GM21528 (cell line): ENCODE results near the gene FAM118B.
"Not testable (repeated sequence)": the region's sequence is repeated elsewhere in the genome, so short reads cannot be mapped to it uniquely, and the experiment has no call there.

Source experiments
- ATAC-seq: cut with Tn5 transposase; IDR thresholded peaks from one replicate; pipeline ENCODE4 v1.9.1; 2021; ENCODE audit warnings: mild to moderate bottlenecking, moderate library complexity; ENCODE audit not compliant: unreplicated experiment, low FRiP score

FAM118B gene

DNA sequence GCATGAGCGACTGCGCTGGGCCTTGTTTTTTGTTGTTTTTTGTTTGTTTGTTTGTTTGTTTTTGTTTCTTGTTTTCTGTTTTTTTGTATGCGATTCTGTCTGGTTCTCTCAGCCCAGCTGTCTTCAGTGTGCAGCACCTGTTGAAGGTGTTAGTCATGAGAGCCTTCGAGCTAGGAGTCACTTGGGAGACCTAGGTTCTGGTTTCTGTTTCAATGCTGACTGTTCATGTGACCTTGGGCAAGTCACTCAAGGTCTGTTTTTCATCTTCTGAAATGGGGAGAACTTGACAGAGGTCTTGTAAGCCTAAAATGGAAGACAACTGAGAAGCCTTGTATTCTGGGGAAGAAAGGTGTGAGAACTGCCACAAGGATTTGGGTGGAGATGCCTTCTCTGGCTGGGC, 94.1 kb downstream of the FAM118B start:
- ATAC-seq: peak; percentile 50

DNA sequence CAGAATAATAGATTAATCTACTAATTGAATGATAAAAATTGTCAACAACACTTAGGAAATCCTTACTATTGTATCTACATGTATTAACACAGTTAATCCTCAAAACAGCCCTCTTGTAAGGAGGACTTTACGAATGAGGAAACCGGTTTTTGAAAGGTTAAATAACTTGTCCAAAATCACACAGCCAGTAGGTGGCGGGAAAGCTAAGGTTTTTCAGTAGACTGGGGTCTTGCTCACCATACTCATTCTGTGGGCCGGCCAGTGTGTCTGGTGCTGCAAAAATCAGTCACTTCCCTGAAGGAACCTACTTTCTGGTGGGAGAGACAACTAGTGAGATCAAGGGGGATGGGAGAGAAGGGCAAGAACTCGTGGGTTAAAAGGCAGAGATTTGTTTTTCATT, 96.1 kb downstream of the FAM118B start:
- ATAC-seq: no peak

DNA sequence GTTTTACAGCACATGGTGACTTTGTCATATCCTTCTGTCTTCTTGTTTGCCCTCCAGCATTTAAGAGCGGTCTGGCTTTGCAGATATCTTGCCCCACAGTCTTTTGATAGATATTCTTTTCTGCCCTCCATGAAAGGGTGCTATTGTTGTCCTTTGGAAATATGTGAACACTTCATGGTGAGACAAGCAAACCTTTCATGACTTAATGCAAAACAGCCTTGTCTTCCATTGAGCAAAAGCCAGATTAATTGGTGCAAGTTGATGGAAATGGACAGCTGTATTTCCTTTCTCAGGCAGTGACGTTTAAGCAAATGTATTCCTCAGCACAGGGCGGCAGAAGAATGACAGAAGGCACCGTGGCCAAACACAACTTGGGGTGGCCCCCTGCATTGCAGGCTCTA, 96.7 kb downstream of the FAM118B start:
- ATAC-seq: no peak

DNA sequence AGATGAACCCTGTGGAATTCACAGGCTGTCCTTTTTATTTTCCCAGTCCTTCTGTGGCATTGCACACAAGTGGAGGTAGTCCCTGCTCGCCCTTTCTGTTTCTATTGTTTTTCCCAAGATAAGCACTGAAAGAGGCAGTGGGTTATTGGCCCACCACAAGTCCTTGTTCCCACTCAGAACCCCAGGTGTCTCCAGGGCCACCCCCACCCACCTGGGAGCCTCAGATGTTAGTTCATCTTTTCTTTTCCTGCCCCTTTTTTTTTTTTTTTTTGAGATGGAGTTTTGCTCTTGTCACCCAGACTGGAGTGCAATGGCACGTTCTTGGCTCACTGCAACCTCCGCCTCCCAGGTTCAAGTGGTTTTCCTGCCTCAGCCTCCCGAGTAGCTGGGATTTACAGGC, 97.2 kb downstream of the FAM118B start:
- not testable (repeated sequence) for ATAC-seq

DNA sequence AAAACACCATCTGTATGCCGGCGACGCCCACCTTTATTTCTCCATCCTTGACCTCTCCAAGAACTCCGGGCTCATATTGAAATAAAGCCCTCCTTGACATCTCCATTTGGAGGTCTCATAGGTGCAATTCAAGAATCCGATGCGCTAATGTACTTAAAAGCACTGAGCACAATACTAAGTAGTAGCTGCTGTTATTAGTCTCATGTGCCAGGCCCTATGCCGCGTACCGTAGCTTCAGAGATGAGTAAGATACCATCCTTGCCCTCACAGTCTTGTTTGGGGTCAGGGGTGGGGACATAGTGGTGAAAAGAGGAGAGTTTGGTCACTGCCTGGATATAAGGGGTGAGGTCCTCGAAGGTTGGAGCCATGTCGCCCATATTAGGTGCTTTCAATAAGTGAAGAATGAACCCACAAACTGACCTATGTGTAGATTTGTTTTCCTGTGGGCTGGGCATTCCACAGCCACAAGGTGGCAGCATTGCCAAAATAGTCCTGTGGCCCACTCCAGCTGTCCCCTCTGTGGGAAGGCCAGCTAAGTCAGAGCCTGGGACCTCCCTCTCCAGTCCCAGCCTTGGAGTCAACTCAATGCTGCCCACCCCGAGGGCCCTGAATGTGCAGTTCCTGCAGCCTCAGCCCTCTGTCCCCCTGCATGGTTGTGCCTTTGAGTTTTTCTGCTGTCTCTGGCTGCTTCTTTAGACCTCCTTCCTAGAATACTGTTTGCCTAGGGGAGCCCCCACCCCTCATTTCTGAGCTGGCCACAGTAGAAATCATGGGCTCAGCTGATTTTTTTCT, 98.8 kb downstream of the FAM118B start:
- peak; percentile 33 for ATAC-seq

DNA sequence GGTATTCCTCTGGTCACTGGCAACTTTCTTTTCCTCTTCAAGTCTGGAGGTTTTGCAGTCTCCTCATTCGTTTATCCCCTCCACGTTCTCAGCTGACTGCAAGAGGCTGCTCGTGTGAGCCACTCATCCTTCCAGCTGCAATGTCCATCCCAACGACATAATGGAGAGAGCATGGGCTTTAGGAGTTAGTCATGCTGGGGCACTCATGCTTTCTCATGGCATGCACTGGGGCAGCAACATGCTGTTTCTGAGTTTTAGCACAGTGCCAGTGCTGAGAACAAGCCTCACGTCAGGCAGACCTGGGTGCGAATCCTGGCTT, 99.4 kb downstream of the FAM118B start:
- ATAC-seq: no peak

DNA sequence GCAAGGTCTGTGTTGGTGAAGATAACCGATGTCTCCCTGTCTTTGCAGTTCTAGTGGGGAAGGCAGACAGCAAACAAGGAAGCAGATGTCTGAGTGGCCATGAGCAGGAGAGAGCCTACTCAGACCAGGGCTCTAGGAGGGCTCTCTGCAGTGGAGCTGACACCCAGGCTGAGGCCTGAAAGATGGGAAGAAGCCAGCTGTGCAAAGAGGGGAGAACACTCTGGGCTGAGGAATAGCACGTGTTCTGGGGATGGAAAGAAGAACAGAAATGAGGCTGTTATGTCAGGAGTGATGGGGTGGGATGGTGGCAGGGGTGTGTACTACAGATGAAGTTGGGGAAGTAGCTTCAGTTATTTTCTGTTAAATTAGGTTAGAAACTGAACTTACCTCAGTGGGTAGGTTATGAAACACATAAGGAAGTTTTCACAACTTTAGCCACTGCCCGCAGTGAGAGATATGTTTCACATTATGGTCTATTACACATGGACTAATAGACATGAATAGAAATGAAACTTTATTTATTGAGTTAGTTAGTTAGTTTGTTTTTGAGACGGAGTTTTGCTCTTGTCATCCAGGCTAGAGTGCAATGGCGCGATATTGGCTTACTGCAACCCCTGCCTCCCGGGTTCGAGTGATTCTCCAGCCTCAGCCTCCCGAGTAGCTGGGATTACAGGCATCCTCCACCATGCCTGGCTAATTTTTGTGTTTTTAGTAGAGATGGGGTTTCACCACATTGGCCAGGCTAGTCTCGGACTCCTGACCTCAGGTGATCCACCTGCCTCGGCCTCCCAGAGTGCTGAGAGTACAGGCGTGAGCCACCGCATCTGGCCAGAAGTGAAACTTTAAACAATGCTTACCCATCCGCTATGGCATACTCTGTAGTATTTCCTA, 100.1 kb downstream of the FAM118B start:
- peak; percentile 77 for ATAC-seq
